ENCODE measurements around the gene SLN.
A peak's percentile ranks its signal among the peaks of the same experiment; 100 is the strongest.

The SLN gene

DNA sequence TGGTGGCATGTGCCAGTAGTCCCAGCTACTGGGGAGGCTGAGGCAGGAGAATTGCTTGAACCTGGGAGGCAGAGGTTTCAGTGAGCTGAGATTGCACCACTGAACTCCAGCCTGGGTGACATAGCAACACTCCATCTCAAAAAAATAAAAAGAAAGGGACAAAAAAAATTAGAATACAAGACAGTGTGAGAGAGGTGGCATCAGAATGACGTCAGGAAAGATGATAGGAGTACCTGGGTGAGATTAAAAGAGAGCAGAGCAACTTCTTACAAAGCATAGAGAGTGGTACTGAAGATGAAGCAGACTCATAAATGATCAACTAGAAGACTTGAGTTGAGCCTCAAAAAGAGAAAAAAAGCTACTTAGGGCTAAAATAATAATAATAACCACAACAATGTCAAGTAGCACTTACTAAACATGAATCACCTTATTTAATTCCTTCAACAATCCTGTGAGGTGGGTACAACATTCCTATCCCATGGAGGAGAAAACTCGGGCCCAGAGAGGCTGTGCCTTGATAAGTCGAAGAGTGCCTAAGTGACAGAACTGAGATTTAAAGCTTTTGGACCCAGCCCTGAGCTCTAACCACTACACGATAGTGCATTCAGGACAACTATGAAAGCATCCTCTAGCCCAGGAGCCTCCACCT is 5.2 kb upstream of the SLN start (continued):
- TF ChIP-seq, protein P1, sequence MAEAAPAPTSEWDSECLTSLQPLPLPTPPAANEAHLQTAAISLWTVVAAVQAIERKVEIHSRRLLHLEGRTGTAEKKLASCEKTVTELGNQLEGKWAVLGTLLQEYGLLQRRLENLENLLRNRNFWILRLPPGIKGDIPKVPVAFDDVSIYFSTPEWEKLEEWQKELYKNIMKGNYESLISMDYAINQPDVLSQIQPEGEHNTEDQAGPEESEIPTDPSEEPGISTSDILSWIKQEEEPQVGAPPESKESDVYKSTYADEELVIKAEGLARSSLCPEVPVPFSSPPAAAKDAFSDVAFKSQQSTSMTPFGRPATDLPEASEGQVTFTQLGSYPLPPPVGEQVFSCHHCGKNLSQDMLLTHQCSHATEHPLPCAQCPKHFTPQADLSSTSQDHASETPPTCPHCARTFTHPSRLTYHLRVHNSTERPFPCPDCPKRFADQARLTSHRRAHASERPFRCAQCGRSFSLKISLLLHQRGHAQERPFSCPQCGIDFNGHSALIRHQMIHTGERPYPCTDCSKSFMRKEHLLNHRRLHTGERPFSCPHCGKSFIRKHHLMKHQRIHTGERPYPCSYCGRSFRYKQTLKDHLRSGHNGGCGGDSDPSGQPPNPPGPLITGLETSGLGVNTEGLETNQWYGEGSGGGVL (tag by site-specific recombination; IDR thresholded peaks at IDR 0.05): no peak
- no peak for TF ChIP-seq ZNF600 (tag by site-specific recombination; IDR thresholded peaks at IDR 0.05)
- no peak for TF ChIP-seq ZNF830 (tag by site-specific recombination; IDR thresholded peaks at IDR 0.05; ENCODE audit: low read depth)
- TF ChIP-seq, protein P2, sequence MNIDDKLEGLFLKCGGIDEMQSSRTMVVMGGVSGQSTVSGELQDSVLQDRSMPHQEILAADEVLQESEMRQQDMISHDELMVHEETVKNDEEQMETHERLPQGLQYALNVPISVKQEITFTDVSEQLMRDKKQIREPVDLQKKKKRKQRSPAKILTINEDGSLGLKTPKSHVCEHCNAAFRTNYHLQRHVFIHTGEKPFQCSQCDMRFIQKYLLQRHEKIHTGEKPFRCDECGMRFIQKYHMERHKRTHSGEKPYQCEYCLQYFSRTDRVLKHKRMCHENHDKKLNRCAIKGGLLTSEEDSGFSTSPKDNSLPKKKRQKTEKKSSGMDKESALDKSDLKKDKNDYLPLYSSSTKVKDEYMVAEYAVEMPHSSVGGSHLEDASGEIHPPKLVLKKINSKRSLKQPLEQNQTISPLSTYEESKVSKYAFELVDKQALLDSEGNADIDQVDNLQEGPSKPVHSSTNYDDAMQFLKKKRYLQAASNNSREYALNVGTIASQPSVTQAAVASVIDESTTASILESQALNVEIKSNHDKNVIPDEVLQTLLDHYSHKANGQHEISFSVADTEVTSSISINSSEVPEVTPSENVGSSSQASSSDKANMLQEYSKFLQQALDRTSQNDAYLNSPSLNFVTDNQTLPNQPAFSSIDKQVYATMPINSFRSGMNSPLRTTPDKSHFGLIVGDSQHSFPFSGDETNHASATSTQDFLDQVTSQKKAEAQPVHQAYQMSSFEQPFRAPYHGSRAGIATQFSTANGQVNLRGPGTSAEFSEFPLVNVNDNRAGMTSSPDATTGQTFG (tag by site-specific recombination; IDR thresholded peaks at IDR 0.05; ENCODE audit: borderline replicate concordance): no peak
- no peak for TF ChIP-seq ZNF175 (tag by site-specific recombination; IDR thresholded peaks at IDR 0.05)
- no peak for TF ChIP-seq ZNF266 (tag by site-specific recombination; IDR thresholded peaks at IDR 0.05; ENCODE audit: low read depth)
- no peak for TF ChIP-seq HOXA7 (CRISPR knock-in tag; IDR thresholded peaks at IDR 0.05; ENCODE audit: borderline replicate concordance)
- TF ChIP-seq ZFP37 (tag by site-specific recombination; IDR thresholded peaks at IDR 0.05): no peak
- TF ChIP-seq ZNF302 (tag by site-specific recombination; IDR thresholded peaks at IDR 0.05; ENCODE audit: low read depth): no peak
- TF ChIP-seq ZFP41 (tag by site-specific recombination; IDR thresholded peaks at IDR 0.05; ENCODE audit: borderline replicate concordance): no peak

DNA sequence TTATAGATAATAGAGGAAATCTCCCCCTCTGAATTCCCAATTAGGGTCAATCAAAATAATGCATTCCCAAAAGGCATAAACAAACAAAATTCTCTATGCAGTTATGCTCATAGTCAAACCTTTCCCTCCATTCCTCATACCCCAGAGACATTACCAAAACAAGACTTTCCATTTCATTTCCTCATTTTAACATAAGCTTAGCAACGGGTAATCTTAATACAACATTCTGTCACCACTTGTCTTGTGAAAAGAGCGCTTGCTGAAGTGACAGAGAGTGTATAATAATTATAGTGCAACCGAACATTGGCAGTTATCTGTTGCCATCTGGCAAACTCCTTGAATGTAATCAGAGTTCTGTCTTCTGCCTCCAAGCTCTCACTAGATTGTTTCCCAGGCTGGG is 1.2 kb upstream of the SLN start:
- no peaks in the 10 kb centered on the region for H3K4me1 ChIP-seq (ENCODE audit: control insufficient read depth, insufficient read depth, low read length)
- no peaks in the 10 kb centered on the region for H3K36me3 ChIP-seq (ENCODE audit: control insufficient read depth in 2 of 2, insufficient read depth in 1 of 2, low read length in 2 of 2)
- no peak overlapping the region for H3K4me3 ChIP-seq (ENCODE audit: low read depth, low read length)
- no peaks in the 10 kb centered on the region for H3K9me3 ChIP-seq (ENCODE audit: control insufficient read depth, insufficient read depth, low read depth, low read length)
- TF ChIP-seq HOXA7 (CRISPR knock-in tag; IDR thresholded peaks at IDR 0.05; ENCODE audit: borderline replicate concordance) (no peak), ZBTB21 (tag by site-specific recombination; IDR thresholded peaks at IDR 0.05) (no peak), ZNF354C (tag by site-specific recombination; IDR thresholded peaks at IDR 0.05; ENCODE audit: borderline replicate concordance, low read depth) (no peak), SCRT1 (tag by site-specific recombination; IDR thresholded peaks at IDR 0.05; ENCODE audit: borderline replicate concordance) (no peak), YY1 (tag by site-specific recombination; IDR thresholded peaks at IDR 0.05) (no peak), SP7 (tag by site-specific recombination; IDR thresholded peaks at IDR 0.05) (0 out of 2 replicates have a peak, but pooled peaks have one; percentile 27), KLF7 (tag by site-specific recombination; IDR thresholded peaks at IDR 0.05; ENCODE audit: borderline replicate concordance) (no peak), ZNF112 (tag by site-specific recombination; IDR thresholded peaks at IDR 0.05) (no peak), OVOL3 (tag by site-specific recombination; IDR thresholded peaks at IDR 0.05) (0 out of 2 replicates have a peak, but pooled peaks have one; percentile 54), YY2 (tag by site-specific recombination; IDR thresholded peaks at IDR 0.05) (no peak), ZNF223 (tag by site-specific recombination; IDR thresholded peaks at IDR 0.05) (no peak), ZNF664 (tag by site-specific recombination; IDR thresholded peaks at IDR 0.05) (no peak)
- CTCF ChIA-PET: no interaction called here
- POLR2A ChIA-PET: no interaction called here
- no peak overlapping the region for H3K27ac ChIP-seq (ENCODE audit: extremely low read depth, low read depth, low read length)

Measured in HEK293 (cell line).